ENCODE results near the gene ZPR1. TPM values are rescaled to one million over a fixed set of nuclear protein-coding genes. Genes with fewer than 3 reads are reported as not detected.
"Not testable (repeated sequence)": the region's sequence is repeated elsewhere in the genome, so short reads cannot be mapped to it uniquely, and the experiment has no call there.

ZPR1 gene
- polyA plus RNA-seq (2012; ENCODE audit: insufficient read depth, insufficient read length, low read depth) = 95.7 TPM

- peak; percentile 70 for DNase-seq
Measured at GRCh38 chr11:116787786-116788486, at the start of gene ZPR1. Gene ZPR1, minus strand, starts transcription at chr11:116788023. Its CDS starts 33 bp downstream, at chr11:116787990.

GRCh38 chr11:116836632-116836991 is 48.8 kb upstream of the ZPR1 start:
- Histone ChIP-seq H3K4me1 (peaks cover 4% of the 10 kb centered on the region; the same call in 1 of the 2 replicates), H3K27me3 (no peaks in the 10 kb centered on the region), H3K4me3 (ENCODE audit: low read depth, low read length) (no peak overlapping the region), H3K9me3 (no peaks in the 10 kb centered on the region), H3K36me3 (no peaks in the 10 kb centered on the region)
- DNase-seq = no peak
- no peak for TF ChIP-seq CTCF (IDR thresholded peaks at IDR 0.05; ENCODE audit: low read depth, low read length)

More at GRCh38 chr11:116787786-116788486, at the start of gene ZPR1:
- Histone ChIP-seq H3K36me3 (peaks cover 33% of the 10 kb centered on the region), H3K9me3 (no peaks in the 10 kb centered on the region), H3K4me3 (ENCODE audit: low read depth, low read length) (peak within 1 kb of the TSS; percentile 96), H3K4me1 (no peaks in the 10 kb centered on the region), H3K27me3 (no peaks in the 10 kb centered on the region)
- TF ChIP-seq CTCF (IDR thresholded peaks at IDR 0.05; ENCODE audit: low read depth, low read length) = no peak

- Histone ChIP-seq H3K4me1 (peaks cover 4% of the 10 kb centered on the region; the same call in 1 of the 2 replicates), H3K4me3 (ENCODE audit: low read depth, low read length) (peak overlapping the region; percentile 40), H3K9me3 (no peaks in the 10 kb centered on the region), H3K27me3 (no peaks in the 10 kb centered on the region), H3K36me3 (no peaks in the 10 kb centered on the region)
- peak; percentile 71 for TF ChIP-seq CTCF (IDR thresholded peaks at IDR 0.05; ENCODE audit: low read depth, low read length)
- DNase-seq = peak; percentile 91
Measured at GRCh38 chr11:116835791-116836631, 48.2 kb upstream of the ZPR1 start.

GRCh38 chr11:116835042-116835772 is 47.4 kb upstream of the ZPR1 start:
- DNase-seq = no peak
- peaks cover 4% of the 10 kb centered on the region; the same call in 1 of the 2 replicates for H3K4me1 ChIP-seq
- H3K9me3 ChIP-seq = no peaks in the 10 kb centered on the region
- H3K4me3 ChIP-seq (ENCODE audit: low read depth, low read length) = peak overlapping the region; percentile 40
- H3K27me3 ChIP-seq = no peaks in the 10 kb centered on the region
- no peaks in the 10 kb centered on the region for H3K36me3 ChIP-seq
- TF ChIP-seq CTCF (IDR thresholded peaks at IDR 0.05; ENCODE audit: low read depth, low read length) = no peak

GRCh38 chr11:116834535-116835041 is 46.8 kb upstream of the ZPR1 start:
- not testable (repeated sequence) for H3K36me3 ChIP-seq; DNase-seq; H3K4me1 ChIP-seq; H3K4me3 ChIP-seq (ENCODE audit: low read depth, low read length); H3K27me3 ChIP-seq; H3K9me3 ChIP-seq

All from BE2C (cell line).